ENCODE results near the gene CDC42EP3.

The CDC42EP3 gene

DNA sequence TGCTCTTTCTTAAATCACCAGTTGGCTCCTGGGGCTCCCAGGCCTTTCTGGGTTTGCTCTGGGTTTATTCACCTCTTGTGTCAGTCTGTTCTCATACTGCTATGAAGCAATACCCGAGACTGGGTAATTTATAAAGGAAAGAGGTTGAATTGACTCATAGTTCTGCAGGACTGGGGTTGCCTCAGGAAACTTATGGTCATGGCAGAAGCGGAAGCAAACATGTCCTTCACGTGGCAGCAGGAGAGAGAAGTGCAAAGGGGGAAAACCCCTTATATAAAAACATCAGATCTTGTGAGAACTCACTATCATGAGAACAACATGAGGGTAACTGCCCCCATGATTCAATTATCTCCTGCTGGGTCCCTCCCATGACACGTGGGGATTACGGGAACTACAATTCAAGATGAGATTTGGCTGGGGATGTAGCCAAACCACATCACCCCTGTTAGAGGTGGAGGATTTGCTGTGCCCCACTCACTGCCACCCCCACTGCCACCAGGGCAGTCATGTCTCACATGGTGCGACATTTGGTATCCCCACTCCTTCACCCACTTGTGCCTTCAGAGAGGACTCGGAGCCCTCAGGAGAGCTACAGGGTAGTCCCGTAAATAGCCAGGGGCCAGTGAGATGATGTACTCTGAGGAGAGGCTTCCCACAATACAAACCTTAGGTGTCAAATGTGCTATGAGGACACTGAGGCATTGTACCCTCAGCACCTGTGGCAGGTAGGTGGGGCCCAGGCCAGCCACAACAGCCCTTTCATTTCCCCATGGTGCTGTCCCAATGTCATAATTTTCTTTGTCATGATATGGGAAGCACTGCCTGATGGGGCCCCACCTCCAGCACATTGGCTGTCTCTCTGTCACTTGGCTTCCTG, 35.7 kb downstream of the CDC42EP3 start:
- DNase-seq: no peak

DNA sequence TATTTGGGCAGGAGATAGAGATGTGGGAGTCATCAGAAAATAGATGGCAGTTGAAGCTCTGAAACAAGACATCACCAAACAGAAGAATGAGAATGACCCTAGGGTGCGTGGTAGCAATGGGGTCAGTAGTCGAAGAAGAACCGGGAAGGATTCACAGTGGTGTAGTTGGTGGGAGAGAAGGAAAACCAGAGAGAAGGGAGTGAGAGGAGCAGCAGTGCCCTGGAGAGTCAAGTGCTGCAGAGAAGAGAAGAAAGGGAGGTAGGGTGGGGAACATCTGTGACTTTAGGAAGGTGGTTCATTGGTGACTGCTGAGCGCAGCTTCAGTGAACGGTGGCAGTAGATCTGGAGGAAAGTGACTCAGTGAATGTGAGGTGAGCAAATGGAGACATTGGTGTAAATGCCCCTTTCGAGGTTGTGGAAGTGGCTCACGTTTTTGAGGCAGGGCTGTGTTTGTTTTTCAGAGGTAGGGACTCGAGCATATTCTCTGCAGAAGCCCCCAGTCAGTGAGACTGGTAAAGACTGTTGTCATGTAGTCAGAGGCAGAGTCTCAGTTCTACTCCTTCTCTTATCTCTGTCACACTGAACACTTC, 36.4 kb downstream of the CDC42EP3 start:
- no peak for DNase-seq

DNA sequence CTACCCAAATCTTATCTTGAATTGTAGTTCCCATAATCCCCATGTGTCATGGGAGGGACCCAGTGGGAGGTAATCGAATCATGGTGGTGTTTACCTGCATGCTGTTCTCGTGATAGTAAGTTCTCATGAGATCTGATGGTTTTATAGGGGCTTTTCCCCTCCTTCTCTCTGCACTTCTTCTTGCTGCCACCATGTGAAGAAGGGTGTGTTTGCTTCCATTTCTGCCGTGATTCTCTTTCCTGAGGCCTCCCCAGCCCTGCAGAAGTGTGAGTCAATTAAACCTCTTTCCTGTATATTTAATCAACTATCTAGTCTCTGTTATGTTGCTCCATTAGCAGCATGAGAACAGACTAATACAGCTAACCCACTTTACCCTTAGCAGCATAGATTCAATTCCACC, 37.6 kb downstream of the CDC42EP3 start:
- DNase-seq: no peak

DNA sequence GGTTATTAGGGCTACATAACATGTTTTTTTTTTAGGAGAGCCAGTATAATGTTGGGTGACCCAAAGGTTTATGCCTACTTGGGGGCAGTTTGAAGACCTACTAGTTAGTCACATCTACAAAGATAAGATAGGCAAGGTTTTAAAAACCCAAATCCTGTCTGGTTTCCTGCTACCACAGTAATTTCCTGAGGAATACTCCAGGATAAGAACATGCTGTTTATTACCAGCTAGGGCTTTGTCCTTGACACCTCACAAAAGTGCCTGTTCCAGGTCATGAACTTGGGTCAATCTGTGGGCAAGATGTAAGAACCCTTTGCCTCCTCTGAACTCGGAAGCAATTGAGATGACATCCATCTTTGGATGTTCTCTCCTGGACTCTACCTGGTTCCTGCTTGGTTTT, 38.2 kb downstream of the CDC42EP3 start:
- DNase-seq: no peak

- DNase-seq: peak; percentile 11
Observed at GRCh38 chr2:37632310-37632709, 39.1 kb downstream of the CDC42EP3 start.

GRCh38 chr2:37631698-37632097, 39.7 kb downstream of the CDC42EP3 start:
- peak; percentile 81 for DNase-seq

GRCh38 chr2:37631292-37631691, 40.1 kb downstream of the CDC42EP3 start:
- DNase-seq: peak; percentile 31

DNA sequence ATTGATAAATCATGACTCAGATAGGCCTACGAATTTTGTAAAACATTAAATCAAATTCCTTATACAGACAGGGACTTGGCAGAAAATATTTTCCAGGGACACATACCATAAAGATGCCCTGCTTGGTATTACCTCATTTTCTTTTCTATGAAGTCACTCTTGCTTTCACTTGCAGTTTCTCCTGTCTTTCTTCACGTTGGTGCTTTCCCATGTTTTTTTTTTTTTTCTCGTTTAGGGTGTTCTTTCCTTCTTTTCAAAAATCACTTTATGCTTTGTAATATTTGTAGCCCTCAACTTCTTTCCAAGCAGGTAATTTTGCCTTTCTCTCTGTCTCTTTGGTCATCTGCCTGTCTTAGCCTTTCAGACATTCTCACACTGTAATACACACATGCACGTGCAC, 40.7 kb downstream of the CDC42EP3 start:
- DNase-seq: no peak

DNA sequence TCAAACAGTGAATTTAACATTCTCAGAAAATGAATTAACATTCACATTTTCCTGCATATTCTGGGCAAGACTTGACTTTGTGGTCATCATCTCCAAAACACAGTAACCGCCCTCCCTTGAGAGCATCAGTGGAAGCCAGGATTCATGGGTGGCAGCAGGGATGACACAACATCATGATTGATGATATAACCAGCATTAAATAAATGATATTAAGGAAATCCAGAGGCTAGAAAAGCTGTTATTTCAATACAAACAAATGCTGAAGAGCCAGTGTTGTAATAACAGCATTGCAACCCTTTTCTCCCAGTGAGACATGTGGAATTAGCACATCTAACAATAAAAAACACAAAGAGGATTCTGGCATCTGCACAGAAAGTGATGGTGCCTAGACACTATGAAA, 41.1 kb downstream of the CDC42EP3 start:
- peak; percentile 30 for DNase-seq

GRCh38 chr2:37629529-37629928, 41.9 kb downstream of the CDC42EP3 start:
- no peak for DNase-seq

DNA sequence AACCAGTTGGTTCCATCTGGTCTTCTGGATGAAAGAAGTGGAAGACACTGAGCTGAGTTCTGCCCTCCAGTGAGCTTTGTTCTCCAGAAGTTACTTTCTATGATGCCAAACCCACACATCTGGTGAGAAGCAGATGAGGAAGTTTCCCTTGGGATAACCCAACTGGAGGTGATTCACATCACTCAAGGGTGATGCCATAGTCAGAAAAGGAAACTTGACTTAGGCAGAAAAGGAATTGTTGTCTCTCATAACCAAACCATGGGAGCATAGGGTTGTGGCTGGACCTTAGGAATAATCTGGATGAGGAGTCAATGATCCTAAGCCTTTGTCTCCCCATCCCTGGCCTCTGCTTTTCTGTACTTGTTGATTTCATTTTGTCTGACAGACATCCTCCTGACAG, 43.7 kb downstream of the CDC42EP3 start:
- DNase-seq: peak; percentile 16

GRCh38 chr2:37625796-37626571, 45.5 kb downstream of the CDC42EP3 start:
- DNase-seq: peak; percentile 90

DNA sequence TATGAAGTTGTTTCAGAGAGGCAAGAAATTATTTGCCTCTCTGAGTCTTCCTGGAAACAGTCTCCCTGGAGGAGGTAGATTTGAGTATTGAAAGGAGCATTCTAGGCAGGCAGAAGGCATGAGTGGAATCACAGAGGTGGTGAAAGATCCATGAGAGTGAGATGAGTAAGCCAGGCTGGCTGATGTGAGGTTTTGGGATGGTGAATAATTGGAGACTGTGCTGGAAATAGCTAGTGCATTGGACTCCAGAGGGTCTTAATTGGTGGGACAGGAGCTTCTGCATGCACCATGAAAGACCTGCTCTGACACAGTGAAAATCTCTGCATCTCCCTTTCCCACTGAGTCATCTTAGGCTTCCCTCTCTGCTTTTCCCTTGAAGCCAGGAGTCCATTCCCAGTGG, 46.3 kb downstream of the CDC42EP3 start:
- DNase-seq: no peak

DNA sequence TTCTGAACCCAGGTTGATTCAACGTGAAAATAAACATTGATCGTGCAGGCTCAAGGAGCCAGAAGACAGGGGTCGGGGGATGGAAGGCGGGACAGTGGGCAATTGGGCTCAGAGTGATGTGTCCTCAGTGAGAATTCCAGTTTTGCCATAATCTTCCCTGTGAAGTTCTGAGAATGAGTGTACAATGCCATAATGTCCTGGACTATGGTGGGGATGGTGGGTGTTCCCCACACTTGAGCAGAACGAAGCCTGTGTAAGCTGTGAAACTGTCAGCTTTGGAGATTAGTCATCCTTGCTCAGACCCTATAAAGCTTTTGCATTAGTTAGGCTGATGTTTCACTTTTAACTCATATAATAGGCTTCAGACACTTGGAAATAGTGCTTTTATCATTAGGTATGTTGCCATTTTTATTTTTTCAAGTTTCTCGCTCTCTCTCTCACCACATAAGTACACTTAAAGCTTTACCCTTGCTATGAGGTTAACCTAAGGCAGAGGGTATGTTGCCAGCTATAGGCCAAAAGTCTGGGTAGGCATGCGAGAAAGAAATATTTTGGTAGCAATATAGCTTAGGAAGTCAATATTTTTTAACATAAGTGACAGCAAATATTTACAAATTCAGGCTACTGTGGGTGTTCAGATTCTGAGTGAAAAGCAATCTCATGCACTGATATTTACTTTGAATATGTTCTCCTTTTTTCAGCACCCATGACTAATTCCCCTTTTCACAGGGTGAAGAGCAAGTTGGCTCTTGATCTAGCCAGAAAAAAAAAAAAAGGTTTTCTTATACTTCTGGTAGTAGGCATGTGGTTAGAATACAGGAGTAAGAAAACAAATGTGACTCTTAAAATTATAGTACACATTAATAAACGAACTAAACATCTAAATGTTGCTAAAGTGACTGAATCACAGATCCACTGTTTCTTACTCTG, 47.2 kb downstream of the CDC42EP3 start:
- DNase-seq: no peak

- DNase-seq: no peak
Observed at GRCh38 chr2:37623406-37623805, 48.0 kb downstream of the CDC42EP3 start.

- no peak for DNase-seq
Observed at GRCh38 chr2:37622450-37623100, 48.9 kb downstream of the CDC42EP3 start.

DNA sequence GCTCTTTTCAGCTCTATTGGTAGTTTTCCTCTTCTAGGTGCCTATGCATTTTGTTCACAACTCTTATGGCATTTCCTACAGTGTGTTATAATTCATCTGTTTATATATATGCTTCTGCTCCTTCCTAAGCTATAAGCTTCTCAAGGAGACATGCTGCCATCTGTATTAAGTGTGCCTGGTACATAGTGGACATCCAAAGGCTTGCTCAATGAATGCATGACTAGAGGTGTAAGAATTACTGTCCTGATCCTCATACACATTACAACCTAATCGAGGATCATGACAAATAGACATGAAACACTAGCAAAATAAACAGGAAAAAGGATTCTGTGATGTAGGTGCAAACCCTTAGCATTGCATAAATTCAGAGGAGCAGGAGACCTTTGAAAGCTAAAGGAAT, 50.2 kb downstream of the CDC42EP3 start:
- no peak for DNase-seq

- DNase-seq: no peak
Observed at GRCh38 chr2:37619959-37620300, 51.5 kb downstream of the CDC42EP3 start.

DNA sequence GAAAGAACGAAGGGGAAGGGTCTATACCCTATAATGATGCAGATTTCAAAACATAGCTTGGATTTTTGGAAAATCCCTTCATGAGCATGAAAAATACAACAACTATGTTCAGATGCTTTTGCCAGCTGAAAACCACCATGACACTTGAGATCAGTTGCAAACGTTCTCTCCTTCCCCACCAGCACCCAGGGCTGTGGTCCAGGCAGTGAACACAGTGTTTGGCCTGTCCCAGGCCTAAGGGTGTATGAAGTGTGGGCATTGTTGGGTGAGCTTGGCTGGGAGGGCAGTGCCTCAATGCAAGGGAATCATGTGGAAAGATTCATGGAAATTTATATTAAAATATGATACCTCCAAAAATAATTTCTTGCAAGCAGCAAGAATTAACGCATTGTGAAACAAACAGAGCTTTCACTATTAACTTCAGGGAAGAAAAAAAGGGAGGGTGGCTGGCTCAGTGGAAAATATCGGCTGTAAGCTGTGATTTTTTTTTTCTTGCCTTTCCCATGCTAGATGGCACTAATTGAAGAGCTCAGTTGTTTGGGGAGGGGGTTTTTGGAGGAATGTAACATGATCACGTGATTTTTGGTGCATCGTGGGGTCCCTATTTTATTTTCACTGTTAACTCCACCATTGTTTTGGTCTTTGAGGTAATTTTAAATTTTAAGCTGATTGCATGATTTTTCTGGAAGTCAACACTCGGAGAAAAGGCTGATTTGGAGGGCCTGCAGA, 52.0 kb downstream of the CDC42EP3 start:
- no peak for DNase-seq

GRCh38 chr2:37618326-37618725, 53.1 kb downstream of the CDC42EP3 start:
- peak; percentile 38 for DNase-seq

GRCh38 chr2:37617119-37617892, 54.1 kb downstream of the CDC42EP3 start:
- peak; percentile 86 for DNase-seq

Measured in NCI-H69 (cell line).